Measurements from ENCODE around the gene AKAP6.

The AKAP6 gene, protein sequence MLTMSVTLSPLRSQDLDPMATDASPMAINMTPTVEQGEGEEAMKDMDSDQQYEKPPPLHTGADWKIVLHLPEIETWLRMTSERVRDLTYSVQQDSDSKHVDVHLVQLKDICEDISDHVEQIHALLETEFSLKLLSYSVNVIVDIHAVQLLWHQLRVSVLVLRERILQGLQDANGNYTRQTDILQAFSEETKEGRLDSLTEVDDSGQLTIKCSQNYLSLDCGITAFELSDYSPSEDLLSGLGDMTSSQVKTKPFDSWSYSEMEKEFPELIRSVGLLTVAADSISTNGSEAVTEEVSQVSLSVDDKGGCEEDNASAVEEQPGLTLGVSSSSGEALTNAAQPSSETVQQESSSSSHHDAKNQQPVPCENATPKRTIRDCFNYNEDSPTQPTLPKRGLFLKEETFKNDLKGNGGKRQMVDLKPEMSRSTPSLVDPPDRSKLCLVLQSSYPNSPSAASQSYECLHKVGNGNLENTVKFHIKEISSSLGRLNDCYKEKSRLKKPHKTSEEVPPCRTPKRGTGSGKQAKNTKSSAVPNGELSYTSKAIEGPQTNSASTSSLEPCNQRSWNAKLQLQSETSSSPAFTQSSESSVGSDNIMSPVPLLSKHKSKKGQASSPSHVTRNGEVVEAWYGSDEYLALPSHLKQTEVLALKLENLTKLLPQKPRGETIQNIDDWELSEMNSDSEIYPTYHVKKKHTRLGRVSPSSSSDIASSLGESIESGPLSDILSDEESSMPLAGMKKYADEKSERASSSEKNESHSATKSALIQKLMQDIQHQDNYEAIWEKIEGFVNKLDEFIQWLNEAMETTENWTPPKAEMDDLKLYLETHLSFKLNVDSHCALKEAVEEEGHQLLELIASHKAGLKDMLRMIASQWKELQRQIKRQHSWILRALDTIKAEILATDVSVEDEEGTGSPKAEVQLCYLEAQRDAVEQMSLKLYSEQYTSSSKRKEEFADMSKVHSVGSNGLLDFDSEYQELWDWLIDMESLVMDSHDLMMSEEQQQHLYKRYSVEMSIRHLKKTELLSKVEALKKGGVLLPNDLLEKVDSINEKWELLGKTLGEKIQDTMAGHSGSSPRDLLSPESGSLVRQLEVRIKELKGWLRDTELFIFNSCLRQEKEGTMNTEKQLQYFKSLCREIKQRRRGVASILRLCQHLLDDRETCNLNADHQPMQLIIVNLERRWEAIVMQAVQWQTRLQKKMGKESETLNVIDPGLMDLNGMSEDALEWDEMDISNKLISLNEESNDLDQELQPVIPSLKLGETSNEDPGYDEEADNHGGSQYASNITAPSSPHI (N-terminal part only)

GRCh38 chr14:32329146-32329545 lies at the start of gene AKAP6:
AKAP6 (plus strand) TSS chr14:32329298; CDS start chr14:32433494, 104,196 bp downstream.
- Histone ChIP-seq H3K27ac (ENCODE audit: low read length) (no peak within 1 kb of the TSS), H3K9me3 (ENCODE audit: control insufficient read depth, insufficient read depth, low read length) (no peaks in the 10 kb centered on the region), H3K4me3 (ENCODE audit: low read length) (no peak within 1 kb of the TSS), H3K36me3 (ENCODE audit: control insufficient read depth, insufficient read depth, low read length) (no peaks in the 10 kb centered on the region), H3K27me3 (ENCODE audit: control insufficient read depth, insufficient read depth, low read length) (no peaks in the 10 kb centered on the region), H3K4me1 (ENCODE audit: control insufficient read depth, insufficient read depth, low read length) (no peaks in the 10 kb centered on the region)
- WGBS (ENCODE audit: insufficient coverage, insufficient read length) = no CpG with 5 or more reads among the region's 7 CpGs
- DNase-seq (ENCODE audit: low read depth, low spot score) = no peak

DNA sequence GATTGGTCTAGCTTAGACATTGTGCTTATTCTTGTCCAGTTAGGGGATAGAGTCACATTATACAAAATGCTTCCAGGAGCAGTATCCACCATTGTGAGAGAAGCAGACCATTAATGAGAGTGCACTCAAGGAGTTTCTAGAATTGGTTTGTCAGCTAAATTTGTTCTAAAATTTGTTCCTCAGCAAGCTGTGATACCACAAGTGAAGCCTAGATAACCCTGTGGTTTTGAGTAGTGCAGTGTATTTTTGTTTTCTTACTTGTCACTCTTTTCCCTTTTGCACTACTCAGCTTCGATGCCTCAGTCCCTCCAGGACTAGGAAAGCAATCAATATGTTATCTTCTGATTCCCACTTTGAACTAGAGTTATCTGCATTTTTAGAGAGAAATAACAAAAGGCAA lies 42.5 kb upstream of the AKAP6 start:
- Histone ChIP-seq H3K27ac (ENCODE audit: low read length) (no peak overlapping the region), H3K4me1 (ENCODE audit: control insufficient read depth, insufficient read depth, low read length) (no peaks in the 10 kb centered on the region), H3K27me3 (ENCODE audit: control insufficient read depth, insufficient read depth, low read length) (no peaks in the 10 kb centered on the region), H3K4me3 (ENCODE audit: low read length) (no peak overlapping the region), H3K36me3 (ENCODE audit: control insufficient read depth, insufficient read depth, low read length) (no peaks in the 10 kb centered on the region), H3K9me3 (ENCODE audit: control insufficient read depth, insufficient read depth, low read length) (no peaks in the 10 kb centered on the region)
- WGBS (ENCODE audit: insufficient coverage, insufficient read length) = no CpG with 5 or more reads among the region's 1 CpG
- DNase-seq (ENCODE audit: low read depth, low spot score) = no peak

DNA sequence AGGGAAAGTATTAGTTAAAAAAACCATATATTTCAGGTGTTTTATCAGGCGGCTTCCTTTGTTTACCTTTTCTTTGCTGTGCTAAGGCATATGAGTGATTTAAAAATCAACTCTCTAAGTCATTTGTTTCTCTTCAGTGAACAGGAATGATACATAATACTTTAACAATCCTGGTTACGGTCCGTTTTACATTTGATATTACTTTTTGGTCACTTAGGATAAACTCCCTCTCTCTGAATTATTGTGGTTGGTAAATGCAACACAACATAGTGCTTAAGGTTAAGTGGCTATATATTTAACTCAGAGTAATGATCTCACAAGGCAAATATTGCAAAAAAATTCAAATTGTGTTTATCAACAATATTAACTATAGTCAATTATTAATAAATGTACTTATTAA lies 32.7 kb upstream of the AKAP6 start:
- H3K4me3 ChIP-seq (ENCODE audit: low read length) = no peak overlapping the region
- H3K9me3 ChIP-seq (ENCODE audit: control insufficient read depth, insufficient read depth, low read length) = no peaks in the 10 kb centered on the region
- no peak overlapping the region for H3K27ac ChIP-seq (ENCODE audit: low read length)
- H3K27me3 ChIP-seq (ENCODE audit: control insufficient read depth, insufficient read depth, low read length) = no peaks in the 10 kb centered on the region
- no peaks in the 10 kb centered on the region for H3K36me3 ChIP-seq (ENCODE audit: control insufficient read depth, insufficient read depth, low read length)
- DNase-seq (ENCODE audit: low read depth, low spot score) = no peak
- H3K4me1 ChIP-seq (ENCODE audit: control insufficient read depth, insufficient read depth, low read length) = no peaks in the 10 kb centered on the region
- WGBS (ENCODE audit: insufficient coverage, insufficient read length) = no CpG with 5 or more reads among the region's 3 CpGs

GRCh38 chr14:32298346-32298745 lies 30.8 kb upstream of the AKAP6 start:
- no peak overlapping the region for H3K4me3 ChIP-seq (ENCODE audit: low read length)
- H3K27ac ChIP-seq (ENCODE audit: low read length) = no peak overlapping the region

GRCh38 chr14:32300136-32300535 lies 29.0 kb upstream of the AKAP6 start:
- no peaks in the 10 kb centered on the region for H3K36me3 ChIP-seq (ENCODE audit: control insufficient read depth, insufficient read depth, low read length)
- no CpG with 5 or more reads among the region's 1 CpG for WGBS (ENCODE audit: insufficient coverage, insufficient read length)

More at GRCh38 chr14:32298346-32298745, 30.8 kb upstream of the AKAP6 start:
- Histone ChIP-seq H3K27me3 (ENCODE audit: control insufficient read depth, insufficient read depth, low read length) (no peaks in the 10 kb centered on the region), H3K9me3 (ENCODE audit: control insufficient read depth, insufficient read depth, low read length) (no peaks in the 10 kb centered on the region), H3K36me3 (ENCODE audit: control insufficient read depth, insufficient read depth, low read length) (no peaks in the 10 kb centered on the region), H3K4me1 (ENCODE audit: control insufficient read depth, insufficient read depth, low read length) (no peaks in the 10 kb centered on the region)
- no peak for DNase-seq (ENCODE audit: low read depth, low spot score)
- WGBS (ENCODE audit: insufficient coverage, insufficient read length) = no CpG with 5 or more reads among the region's 3 CpGs

DNA sequence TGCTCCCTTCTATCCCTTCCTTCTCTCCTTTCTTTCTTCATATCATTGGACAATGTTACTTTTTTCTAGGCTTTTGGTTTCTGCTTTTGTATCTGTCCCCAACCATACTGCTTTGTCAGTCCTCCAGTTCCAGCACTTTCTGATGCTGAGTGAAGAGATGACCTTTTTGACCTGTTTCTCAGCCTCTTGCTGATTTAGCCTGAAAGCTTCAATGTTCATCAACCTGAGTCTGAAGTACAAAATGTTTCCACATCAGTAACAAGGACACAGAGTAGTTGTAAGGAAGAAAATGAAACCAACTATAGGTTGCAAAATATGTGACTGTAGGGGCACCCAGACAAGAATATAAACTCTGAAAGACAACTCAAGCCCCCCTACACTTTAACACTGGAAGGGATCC lies 25.2 kb upstream of the AKAP6 start:
- Histone ChIP-seq H3K27me3 (ENCODE audit: control insufficient read depth, insufficient read depth, low read length) (no peaks in the 10 kb centered on the region), H3K4me3 (ENCODE audit: low read length) (no peak overlapping the region), H3K27ac (ENCODE audit: low read length) (no peak overlapping the region), H3K9me3 (ENCODE audit: control insufficient read depth, insufficient read depth, low read length) (no peaks in the 10 kb centered on the region), H3K36me3 (ENCODE audit: control insufficient read depth, insufficient read depth, low read length) (no peaks in the 10 kb centered on the region), H3K4me1 (ENCODE audit: control insufficient read depth, insufficient read depth, low read length) (no peaks in the 10 kb centered on the region)
- no peak for DNase-seq (ENCODE audit: low read depth, low spot score)

More at GRCh38 chr14:32300136-32300535, 29.0 kb upstream of the AKAP6 start:
- Histone ChIP-seq H3K4me3 (ENCODE audit: low read length) (no peak overlapping the region), H3K27me3 (ENCODE audit: control insufficient read depth, insufficient read depth, low read length) (no peaks in the 10 kb centered on the region), H3K27ac (ENCODE audit: low read length) (no peak overlapping the region), H3K4me1 (ENCODE audit: control insufficient read depth, insufficient read depth, low read length) (no peaks in the 10 kb centered on the region), H3K9me3 (ENCODE audit: control insufficient read depth, insufficient read depth, low read length) (no peaks in the 10 kb centered on the region)
- DNase-seq (ENCODE audit: low read depth, low spot score) = no peak

- no peak for DNase-seq (ENCODE audit: low read depth, low spot score)
- H3K4me3 ChIP-seq (ENCODE audit: low read length) = no peak overlapping the region
- no peaks in the 10 kb centered on the region for H3K4me1 ChIP-seq (ENCODE audit: control insufficient read depth, insufficient read depth, low read length)
- H3K36me3 ChIP-seq (ENCODE audit: control insufficient read depth, insufficient read depth, low read length) = no peaks in the 10 kb centered on the region
- no peaks in the 10 kb centered on the region for H3K27me3 ChIP-seq (ENCODE audit: control insufficient read depth, insufficient read depth, low read length)
- H3K27ac ChIP-seq (ENCODE audit: low read length) = no peak overlapping the region
- H3K9me3 ChIP-seq (ENCODE audit: control insufficient read depth, insufficient read depth, low read length) = no peaks in the 10 kb centered on the region
- no CpG with 5 or more reads among the region's 3 CpGs for WGBS (ENCODE audit: insufficient coverage, insufficient read length)
Observed at GRCh38 chr14:32304296-32304695, 24.8 kb upstream of the AKAP6 start.

- H3K9me3 ChIP-seq (ENCODE audit: control insufficient read depth, insufficient read depth, low read length) = no peaks in the 10 kb centered on the region
- H3K27ac ChIP-seq (ENCODE audit: low read length) = no peak overlapping the region
- WGBS (ENCODE audit: insufficient coverage, insufficient read length) = no CpG with 5 or more reads among the region's 3 CpGs
- DNase-seq (ENCODE audit: low read depth, low spot score) = no peak
- no peaks in the 10 kb centered on the region for H3K36me3 ChIP-seq (ENCODE audit: control insufficient read depth, insufficient read depth, low read length)
- no peaks in the 10 kb centered on the region for H3K4me1 ChIP-seq (ENCODE audit: control insufficient read depth, insufficient read depth, low read length)
- H3K4me3 ChIP-seq (ENCODE audit: low read length) = no peak overlapping the region
- no peaks in the 10 kb centered on the region for H3K27me3 ChIP-seq (ENCODE audit: control insufficient read depth, insufficient read depth, low read length)
Observed at GRCh38 chr14:32306549-32306948, 22.5 kb upstream of the AKAP6 start.

DNA sequence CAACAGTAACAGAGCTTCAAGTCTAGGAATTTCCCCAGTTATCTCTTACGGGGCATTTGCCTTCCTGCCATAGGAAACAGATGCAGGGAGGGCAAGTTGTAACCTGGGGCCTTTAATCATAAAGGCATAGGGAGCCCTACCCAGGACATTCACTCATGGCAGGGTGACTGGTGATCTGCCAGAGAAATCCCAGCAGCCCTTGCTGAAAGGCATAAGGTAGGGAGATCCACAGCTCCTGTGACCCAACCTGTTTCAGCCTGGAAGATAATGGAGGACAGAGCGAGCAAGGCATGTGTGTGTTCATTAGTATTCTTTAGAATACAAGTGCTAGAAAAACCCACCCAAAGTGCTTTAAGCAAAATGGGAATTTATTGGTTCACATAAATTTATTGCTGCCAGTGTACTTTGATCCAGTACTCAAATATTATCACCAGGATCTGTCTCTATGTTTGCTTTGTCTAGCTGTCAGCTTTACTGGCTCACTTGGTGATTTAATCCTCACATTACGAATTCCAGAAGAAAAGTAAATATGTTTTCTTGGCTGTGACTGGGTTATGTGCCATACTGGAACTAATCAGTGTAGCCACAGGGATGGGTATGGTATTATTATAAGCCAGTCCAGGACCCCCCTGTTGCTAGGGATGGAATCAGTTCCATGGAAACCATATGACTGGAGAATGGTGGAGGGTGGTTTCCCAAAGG lies 21.1 kb upstream of the AKAP6 start:
- Histone ChIP-seq H3K36me3 (ENCODE audit: control insufficient read depth, insufficient read depth, low read length) (no peaks in the 10 kb centered on the region), H3K4me3 (ENCODE audit: low read length) (no peak overlapping the region), H3K27me3 (ENCODE audit: control insufficient read depth, insufficient read depth, low read length) (no peaks in the 10 kb centered on the region), H3K27ac (ENCODE audit: low read length) (no peak overlapping the region), H3K4me1 (ENCODE audit: control insufficient read depth, insufficient read depth, low read length) (no peaks in the 10 kb centered on the region), H3K9me3 (ENCODE audit: control insufficient read depth, insufficient read depth, low read length) (no peaks in the 10 kb centered on the region)
- DNase-seq (ENCODE audit: low read depth, low spot score) = no peak
- WGBS (ENCODE audit: insufficient coverage, insufficient read length) = no CpG with 5 or more reads among the region's 3 CpGs

GRCh38 chr14:32310876-32311275 lies 18.2 kb upstream of the AKAP6 start:
- DNase-seq (ENCODE audit: low read depth, low spot score) = no peak
- no peak overlapping the region for H3K4me3 ChIP-seq (ENCODE audit: low read length)
- H3K27me3 ChIP-seq (ENCODE audit: control insufficient read depth, insufficient read depth, low read length) = no peaks in the 10 kb centered on the region
- H3K27ac ChIP-seq (ENCODE audit: low read length) = no peak overlapping the region
- no peaks in the 10 kb centered on the region for H3K9me3 ChIP-seq (ENCODE audit: control insufficient read depth, insufficient read depth, low read length)
- H3K4me1 ChIP-seq (ENCODE audit: control insufficient read depth, insufficient read depth, low read length) = no peaks in the 10 kb centered on the region
- no peaks in the 10 kb centered on the region for H3K36me3 ChIP-seq (ENCODE audit: control insufficient read depth, insufficient read depth, low read length)
